SK-N-SH (cell line): Measurements from ENCODE around the gene CNPY4. TPM values are rescaled to one million over a fixed set of nuclear protein-coding genes. Genes with fewer than 3 reads are reported as not detected.
A peak's percentile ranks its signal among the peaks of the same experiment; 100 is the strongest.

Experiments used
- CTCF ChIA-PET: fragments of 300-600, 350-600 bp; formaldehyde crosslinking; extraction: SDS; loops from one replicate; lab custom pipeline; 2021; lab: Yijun Ruan, JAX
- POLR2A ChIA-PET: fragments of 350-600 bp; sonication (Branson Sonifier 250); formaldehyde crosslinking; extraction: SDS; loops from one replicate; lab custom pipeline; 2020; ENCODE audit warnings: antibody characterized with exemption, inconsistent platforms; lab: Yijun Ruan, JAX
- DNase-seq: peaks from one replicate; pipeline ENCODE4 v3.0.0; 2012
- H2AFZ ChIP-seq: fragments of 200-600 bp; sonication (generic); 2 replicates; pipeline ENCODE4 v1.8.1; 2016; ENCODE audit warnings: antibody characterized with exemption, mild to moderate bottlenecking, low read depth
- H3F3A ChIP-seq: fragments of 200-600 bp; sonication (generic); replicated peaks from 2 replicates; pipeline ENCODE3; 2016; ENCODE audit warnings: antibody characterized with exemption, mild to moderate bottlenecking; ENCODE audit not compliant: insufficient read depth
- H3K27ac ChIP-seq, 2 experiments: fragments of 200-500 bp in 1 of 2; fragments of 200-600 bp in 1 of 2; sonication (Bioruptor generic) in 1 of 2; sonication (generic), shearing (Covaris generic) in 1 of 2; 2 replicates each; pipeline versions ENCODE4 v1.5.1 to v1.6.1; 2014 to 2016; ENCODE audit warnings: low read depth in 2 of 2, inconsistent platforms in 1 of 2, low read length in 1 of 2, mild to moderate bottlenecking in 1 of 2, mixed read lengths in 1 of 2
- H3K27me3 ChIP-seq: fragments of 200-600 bp; sonication (generic), shearing (Covaris generic); 2 replicates; pipeline ENCODE4 v1.6.1; 2016; ENCODE audit warnings: mixed run types; ENCODE audit not compliant: insufficient read depth
- H3K36me3 ChIP-seq, 2 experiments: fragments of 200-500 bp in 1 of 2; fragments of 200-600 bp in 1 of 2; sonication (Bioruptor generic) in 1 of 2; sonication (generic) in 1 of 2; replicated peaks in 1 of 2; 2 replicates each; pipeline versions ENCODE3 to v1.5.1; 2014 to 2016; ENCODE audit warnings: low read length in 1 of 2, mild to moderate bottlenecking in 1 of 2; ENCODE audit not compliant: insufficient read depth in 2 of 2, control insufficient read depth in 1 of 2
- H3K4me1 ChIP-seq, 2 experiments: fragments of 200-500 bp in 1 of 2; fragments of 200-600 bp in 1 of 2; sonication (Bioruptor generic) in 1 of 2; sonication (generic), shearing (Covaris generic) in 1 of 2; 2 replicates each; pipeline versions ENCODE4 v1.5.1 to v1.6.1; 2014 to 2016; ENCODE audit warnings: low read depth in 1 of 2, low read length in 1 of 2, mixed run types in 1 of 2; ENCODE audit not compliant: insufficient read depth in 2 of 2, control insufficient read depth in 1 of 2
- H3K4me2 ChIP-seq: fragments of 200-600 bp; sonication (generic), shearing (Covaris generic); 2 replicates; pipeline ENCODE4 v1.6.1; 2017; ENCODE audit warnings: mixed run types
- H3K4me3 ChIP-seq, 2 experiments: fragments of 200-500 bp in 1 of 2; fragments of 200-600 bp in 1 of 2; sonication (Bioruptor generic) in 1 of 2; sonication (generic), shearing (Covaris generic) in 1 of 2; 2 replicates each; pipeline versions ENCODE4 v1.5.1 to v1.8.1; 2014 to 2016; ENCODE audit warnings: low read depth in 2 of 2, inconsistent platforms in 1 of 2, low read length in 1 of 2, mild to moderate bottlenecking in 1 of 2, mixed read lengths in 1 of 2, moderate library complexity in 1 of 2
- H3K79me2 ChIP-seq: fragments of 200-600 bp; sonication (generic); 2 replicates; pipeline ENCODE4 v1.8.1; 2017; ENCODE audit warnings: mild to moderate bottlenecking; ENCODE audit not compliant: insufficient read depth
- H3K9ac ChIP-seq: fragments of 200-600 bp; sonication (generic); 2 replicates; pipeline ENCODE4 v1.6.1; 2017; ENCODE audit warnings: mixed run types
- H3K9me2 ChIP-seq: fragments of 200-600 bp; sonication (generic); 2 replicates; pipeline ENCODE4 v1.6.1; 2017; ENCODE audit warnings: mixed run types
- H3K9me3 ChIP-seq: fragments of 200-600 bp; sonication (generic); 2 replicates; pipeline ENCODE4 v1.6.1; 2017; ENCODE audit warnings: mixed run types, mild to moderate bottlenecking, moderate library complexity
- H4K20me1 ChIP-seq: fragments of 200-600 bp; sonication (generic); 2 replicates; pipeline ENCODE4 v1.6.1; 2017; ENCODE audit warnings: mild to moderate bottlenecking, mixed run types; ENCODE audit not compliant: insufficient read depth
- CHD2 ChIP-seq: fragments of 150-350 bp; IDR thresholded peaks from 2 replicates; pipeline ENCODE4 v1.6.1; 2018; ENCODE audit warnings: low read length; ENCODE audit not compliant: partially characterized antibody
- MXI1 ChIP-seq: IDR thresholded peaks from 2 replicates; pipeline ENCODE4 v1.6.1; 2012; ENCODE audit warnings: mild to moderate bottlenecking, low read depth, low read length, improper control_type of control experiment
- POLR2AphosphoS5 ChIP-seq: IDR thresholded peaks from 2 replicates; pipeline ENCODE4 v1.6.1; 2012; ENCODE audit warnings: low read depth, low read length
- RCOR1 ChIP-seq: fragments of 150-350 bp; IDR thresholded peaks from 2 replicates; pipeline ENCODE4 v1.6.1; 2017; ENCODE audit warnings: antibody characterized with exemption, low read length
- SIN3A ChIP-seq: IDR thresholded peaks from 2 replicates; pipeline ENCODE4 v1.6.1; 2012; ENCODE audit warnings: low read depth, mild to moderate bottlenecking, low read length, moderate library complexity, borderline replicate concordance
- WGBS: methylation state at CpG from one replicate; pipeline ENCODE4 v1.1.6; 2017; ENCODE audit warnings: low lambda C conversion rate; 5-methylcytosine and 5-hydroxymethylcytosine counted together
- polyA plus RNA-seq, 3 experiments: library from polyadenylated mRNA; depleted of rRNA; stranded (reverse); fragments of >200 nt; gene quantifications; 2 replicates each; pipeline ENCODE4 v1.2.3, GENCODE V29; 2012
- TF ChIP-seq, protein P1 (sequence below): IDR thresholded peaks from 2 replicates; pipeline ENCODE4 v1.4.0; 2012; ENCODE audit warnings: low read depth
- TF ChIP-seq, protein P2 (sequence below): fragments of 150-350 bp; IDR thresholded peaks from 2 replicates; pipeline ENCODE4 v1.6.1; 2016; ENCODE audit warnings: mild to moderate bottlenecking, low read depth, low read length
- TF ChIP-seq, protein P3 (sequence below): IDR thresholded peaks from 2 replicates; pipeline ENCODE4 v1.4.0; 2012; ENCODE audit warnings: low read depth, borderline replicate concordance

CNPY4 gene
- polyA plus RNA-seq, 1 of the 3 experiments (the other 2 are of a cell fraction), result 52.0 TPM

DNA sequence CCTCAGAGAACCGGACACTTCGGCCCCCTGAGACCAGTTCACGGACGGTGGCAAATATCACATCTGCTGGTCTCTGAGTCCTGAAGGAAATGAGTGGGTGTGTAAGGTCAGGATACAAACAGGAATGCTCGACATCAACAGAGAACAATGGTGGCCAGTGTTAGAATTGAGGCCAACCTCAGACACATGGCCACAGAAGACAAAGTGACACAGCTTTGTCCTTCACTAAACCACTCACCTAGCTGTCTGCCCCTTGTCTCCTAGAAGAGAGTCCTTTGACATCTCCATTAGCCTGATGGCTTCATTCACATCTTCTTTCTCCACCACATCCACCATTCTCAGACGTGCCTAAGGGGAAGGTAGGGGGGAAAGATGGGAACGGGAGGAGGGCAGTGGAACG is 26.4 kb upstream of the CNPY4 start:
- Histone ChIP-seq H3K9me2 (no peaks in the 10 kb centered on the region), H4K20me1 (peaks cover under 1% of the 10 kb centered on the region; the same call in 1 of the 2 replicates), H3K9ac (no peak overlapping the region), H3K27ac (peak overlapping the region; percentile 34 to 58; a peak in 2 of 4 replicates), H3K4me3 (no peak overlapping the region), H3F3A (peaks cover 80% of the 10 kb centered on the region), H3K4me2 (no peak overlapping the region), H2AFZ (no peak overlapping the region), H3K79me2 (peaks cover 89% of the 10 kb centered on the region), H3K4me1 (peaks cover 16 to 52% of the 10 kb centered on the region in 2 experiments), H3K27me3 (no peaks in the 10 kb centered on the region), H3K9me3 (no peaks in the 10 kb centered on the region), H3K36me3 (peaks cover 71 to 73% of the 10 kb centered on the region in 2 experiments)
- TF ChIP-seq POLR2AphosphoS5, result peak; percentile 42
- TF ChIP-seq MXI1, result peak; percentile 11; the same call in 1 of the 2 replicates
- TF ChIP-seq, protein P1, sequence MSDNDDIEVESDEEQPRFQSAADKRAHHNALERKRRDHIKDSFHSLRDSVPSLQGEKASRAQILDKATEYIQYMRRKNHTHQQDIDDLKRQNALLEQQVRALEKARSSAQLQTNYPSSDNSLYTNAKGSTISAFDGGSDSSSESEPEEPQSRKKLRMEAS, result no peak
- ChIA-PET POLR2A (interaction anchor here (1.0 to 7.5 kb wide), 2 partner anchors 8 to 36 kb away, joined by 4 to 98 read pairs; partner anchors contain the start of genes AP4M1 and MCM7), CTCF (no interaction called here)
- DNase-seq, result no peak
- WGBS, result 85% methylated on average over 8 of the region's 8 CpGs

DNA sequence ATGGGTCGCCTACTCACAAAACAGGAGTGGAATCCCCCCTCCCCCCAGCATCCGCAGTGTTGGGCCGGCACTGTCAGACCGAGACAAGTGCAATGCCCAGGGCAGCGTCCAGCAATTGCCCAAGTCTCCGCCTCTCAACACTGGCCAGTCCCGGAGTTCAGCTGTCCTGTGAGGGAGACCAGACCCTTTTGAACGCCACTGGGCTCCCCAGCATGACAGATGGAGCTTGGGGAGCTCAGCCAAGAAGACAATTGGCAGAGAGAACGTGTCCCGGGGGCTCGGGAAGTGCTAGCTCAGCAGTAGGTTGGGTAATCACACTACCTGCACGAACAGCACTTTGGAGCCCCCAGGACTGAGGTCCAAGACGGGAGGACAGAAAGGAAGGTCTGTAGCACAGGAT is 25.9 kb upstream of the CNPY4 start:
- ChIA-PET CTCF (no interaction called here), POLR2A (interaction anchor here (1.0 to 7.5 kb wide), 2 partner anchors 7 to 36 kb away, joined by 4 to 98 read pairs; partner anchors contain the start of genes AP4M1 and MCM7)
- peak; percentile 52 for DNase-seq
- Histone ChIP-seq H3K9ac (no peak overlapping the region), H3K36me3 (peaks cover 76 to 77% of the 10 kb centered on the region in 2 experiments), H2AFZ (no peak overlapping the region), H3K27me3 (no peaks in the 10 kb centered on the region), H3K27ac (peak overlapping the region in 1 of 2 experiments; percentile 58; a peak in 1 of 4 replicates), H3K4me2 (no peak overlapping the region), H3F3A (peaks cover 76% of the 10 kb centered on the region), H3K9me3 (no peaks in the 10 kb centered on the region), H3K4me3 (no peak overlapping the region; a peak in 1 of 4 replicates), H3K4me1 (peaks cover 14 to 54% of the 10 kb centered on the region in 2 experiments), H4K20me1 (peaks cover 3% of the 10 kb centered on the region; the same call in 1 of the 2 replicates), H3K79me2 (peaks cover 89% of the 10 kb centered on the region), H3K9me2 (no peaks in the 10 kb centered on the region)
- WGBS, result 71% methylated on average over 9 of the region's 13 CpGs
- TF ChIP-seq SIN3A (0 out of 2 replicates have a peak, but pooled peaks have one; percentile 10), RCOR1 (no peak), CHD2 (peak; percentile 10)
- TF ChIP-seq, protein P2, sequence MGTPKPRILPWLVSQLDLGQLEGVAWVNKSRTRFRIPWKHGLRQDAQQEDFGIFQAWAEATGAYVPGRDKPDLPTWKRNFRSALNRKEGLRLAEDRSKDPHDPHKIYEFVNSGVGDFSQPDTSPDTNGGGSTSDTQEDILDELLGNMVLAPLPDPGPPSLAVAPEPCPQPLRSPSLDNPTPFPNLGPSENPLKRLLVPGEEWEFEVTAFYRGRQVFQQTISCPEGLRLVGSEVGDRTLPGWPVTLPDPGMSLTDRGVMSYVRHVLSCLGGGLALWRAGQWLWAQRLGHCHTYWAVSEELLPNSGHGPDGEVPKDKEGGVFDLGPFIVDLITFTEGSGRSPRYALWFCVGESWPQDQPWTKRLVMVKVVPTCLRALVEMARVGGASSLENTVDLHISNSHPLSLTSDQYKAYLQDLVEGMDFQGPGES, result no peak
- TF ChIP-seq, protein P3, sequence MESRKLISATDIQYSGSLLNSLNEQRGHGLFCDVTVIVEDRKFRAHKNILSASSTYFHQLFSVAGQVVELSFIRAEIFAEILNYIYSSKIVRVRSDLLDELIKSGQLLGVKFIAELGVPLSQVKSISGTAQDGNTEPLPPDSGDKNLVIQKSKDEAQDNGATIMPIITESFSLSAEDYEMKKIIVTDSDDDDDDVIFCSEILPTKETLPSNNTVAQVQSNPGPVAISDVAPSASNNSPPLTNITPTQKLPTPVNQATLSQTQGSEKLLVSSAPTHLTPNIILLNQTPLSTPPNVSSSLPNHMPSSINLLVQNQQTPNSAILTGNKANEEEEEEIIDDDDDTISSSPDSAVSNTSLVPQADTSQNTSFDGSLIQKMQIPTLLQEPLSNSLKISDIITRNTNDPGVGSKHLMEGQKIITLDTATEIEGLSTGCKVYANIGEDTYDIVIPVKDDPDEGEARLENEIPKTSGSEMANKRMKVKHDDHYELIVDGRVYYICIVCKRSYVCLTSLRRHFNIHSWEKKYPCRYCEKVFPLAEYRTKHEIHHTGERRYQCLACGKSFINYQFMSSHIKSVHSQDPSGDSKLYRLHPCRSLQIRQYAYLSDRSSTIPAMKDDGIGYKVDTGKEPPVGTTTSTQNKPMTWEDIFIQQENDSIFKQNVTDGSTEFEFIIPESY, result peak; percentile 5; the same call in 1 of the 2 replicates
